GM19035 (cell line): ENCODE measurements around the gene HOXB8.

Source experiments
- ATAC-seq: cut with Tn5 transposase; IDR thresholded peaks from one replicate; pipeline ENCODE4 v1.9.1; 2021; ENCODE audit not compliant: unreplicated experiment

The HOXB8 gene

GRCh38 chr17:48586355-48587258 is 28.5 kb downstream of the HOXB8 start:
- no peak for ATAC-seq

- no peak for ATAC-seq
Measured at GRCh38 chr17:48584223-48584741, 30.8 kb downstream of the HOXB8 start.

DNA sequence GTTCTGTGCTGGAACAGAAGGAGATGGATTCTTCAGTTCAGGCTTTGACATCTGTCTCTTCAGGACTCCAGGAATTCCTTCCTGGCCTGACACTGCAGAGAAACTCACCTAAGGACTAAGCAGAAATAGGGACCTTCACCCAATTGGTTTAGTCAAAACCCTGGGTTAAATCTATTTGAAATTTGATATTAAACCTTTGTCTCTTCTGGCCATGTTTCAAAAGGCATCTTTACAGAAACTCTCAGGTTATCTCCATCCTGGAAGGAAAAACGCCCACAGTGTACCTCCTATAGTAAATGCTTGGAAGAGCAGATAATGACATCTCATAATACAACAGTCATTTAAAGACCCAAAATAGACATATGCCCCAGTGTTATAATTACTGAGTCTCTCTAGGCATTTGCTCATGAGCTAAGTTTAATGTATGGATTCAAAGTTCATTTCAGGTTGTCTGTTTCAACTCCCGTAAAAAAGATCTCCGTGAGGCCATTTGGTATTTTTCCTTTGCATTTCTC is 31.3 kb downstream of the HOXB8 start:
- no peak for ATAC-seq

DNA sequence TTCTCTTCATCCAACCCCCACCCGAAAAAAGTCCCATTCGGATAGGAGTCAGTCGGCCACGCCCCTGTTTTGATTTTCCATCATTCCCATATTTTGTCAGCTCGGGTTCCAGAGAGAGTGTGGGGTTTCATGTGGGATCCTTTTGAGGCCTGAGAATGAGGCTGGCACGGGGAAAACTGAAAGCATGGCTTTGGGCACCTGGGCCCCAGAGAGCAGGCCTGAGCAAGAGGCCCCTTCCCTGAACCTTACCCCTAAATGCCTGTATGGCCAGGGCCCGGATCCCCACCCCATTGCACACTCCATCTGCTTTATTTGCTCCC is 32.4 kb downstream of the HOXB8 start:
- ATAC-seq, result no peak

GRCh38 chr17:48579760-48580554 is 35.1 kb downstream of the HOXB8 start:
- no peak for ATAC-seq

DNA sequence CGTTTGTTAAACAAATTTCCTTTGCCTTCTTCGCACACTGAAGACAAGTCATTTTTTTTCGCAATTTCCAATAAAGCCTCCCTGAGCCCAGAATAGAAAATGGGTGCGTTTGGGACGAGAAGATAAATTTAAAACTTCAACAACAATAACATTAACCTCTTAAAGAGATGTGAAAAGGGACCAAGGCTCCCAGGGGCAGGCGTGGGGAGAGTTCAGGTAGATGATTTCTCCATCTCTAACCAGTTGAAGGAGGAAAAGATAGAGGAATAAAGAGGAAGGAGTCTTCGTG is 35.7 kb downstream of the HOXB8 start:
- no peak for ATAC-seq

DNA sequence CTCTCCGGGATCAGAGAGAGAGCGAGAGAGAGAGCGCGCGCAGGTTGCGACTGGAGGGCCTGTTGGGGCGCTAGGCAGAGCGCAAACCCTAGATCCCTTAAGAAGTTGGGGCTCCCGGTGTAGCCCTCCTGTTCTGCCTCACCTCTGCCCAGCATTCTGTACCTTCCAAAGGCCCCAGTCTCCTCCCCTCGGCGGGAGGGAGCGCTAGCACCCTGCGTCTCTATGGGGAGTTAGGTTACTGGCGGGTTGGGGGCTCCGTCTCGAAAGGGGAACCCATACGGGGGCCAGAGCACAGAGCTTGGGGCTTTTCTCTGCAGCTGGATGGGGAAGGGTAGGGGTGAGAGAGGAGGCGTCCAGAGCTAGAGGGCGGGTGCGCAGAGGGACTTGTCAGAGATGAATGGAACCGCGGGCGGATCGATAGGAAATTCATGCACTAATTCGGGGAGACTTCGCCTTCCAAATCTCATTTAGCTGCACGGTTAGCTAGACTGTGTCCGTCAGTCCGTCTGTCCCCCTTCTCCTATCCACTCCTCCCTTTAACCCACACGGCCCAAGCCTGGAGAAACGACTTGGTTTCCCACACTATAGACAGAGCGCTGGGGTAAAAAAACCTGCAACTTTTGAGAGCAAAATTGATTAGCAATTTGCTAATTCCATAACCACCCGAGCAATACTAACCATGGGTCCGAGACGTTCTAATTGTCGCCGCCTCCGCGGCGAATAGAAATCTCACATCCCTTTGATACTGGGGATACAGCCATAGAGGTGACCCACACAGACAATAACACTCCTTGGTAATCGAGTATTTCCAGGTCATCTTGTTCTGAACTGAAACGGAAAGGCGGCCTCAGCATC is 36.2 kb downstream of the HOXB8 start:
- peak; percentile 34 for ATAC-seq

- ATAC-seq, result peak; percentile 70
Measured at GRCh38 chr17:48577946-48578615, 37.0 kb downstream of the HOXB8 start, which contains the start of gene HOXB4. Gene HOXB4 (minus strand): TSS chr17:48578350. CDS start chr17:48578319, 31 bp downstream.

DNA sequence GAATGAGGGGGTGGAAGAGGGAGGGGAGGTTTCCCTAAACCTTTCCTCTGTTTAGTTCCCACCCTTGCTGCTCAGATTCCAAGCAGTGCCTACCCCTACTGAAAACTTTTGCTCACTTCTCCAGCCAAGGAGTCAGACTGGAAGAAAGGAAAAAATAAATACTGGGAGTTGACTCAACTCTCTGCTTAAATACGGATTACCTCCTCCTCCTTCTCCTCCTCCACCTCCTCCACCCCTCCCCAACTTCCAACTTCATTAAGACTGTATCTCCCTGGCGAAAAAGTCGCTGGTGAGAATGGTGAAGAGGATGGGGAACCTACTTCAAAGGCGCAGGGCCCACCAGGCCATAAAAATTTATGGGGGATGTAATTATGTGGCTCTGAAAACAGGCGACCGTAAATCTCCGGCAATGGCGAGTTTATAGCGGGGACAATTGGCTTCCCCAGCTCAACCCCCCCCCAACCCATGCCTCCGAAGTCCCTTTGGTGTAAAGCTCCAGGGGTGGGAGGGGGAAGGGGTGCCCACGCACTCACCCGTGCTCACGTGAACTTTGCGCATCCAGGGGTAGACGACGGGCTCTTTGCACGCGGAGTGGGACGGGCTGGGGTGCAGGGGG is 37.7 kb downstream of the HOXB8 start:
- no peak for ATAC-seq

GRCh38 chr17:48576479-48577309 is 38.4 kb downstream of the HOXB8 start:
- no peak for ATAC-seq

GRCh38 chr17:48575673-48576478 is 39.2 kb downstream of the HOXB8 start:
- ATAC-seq, result no peak

DNA sequence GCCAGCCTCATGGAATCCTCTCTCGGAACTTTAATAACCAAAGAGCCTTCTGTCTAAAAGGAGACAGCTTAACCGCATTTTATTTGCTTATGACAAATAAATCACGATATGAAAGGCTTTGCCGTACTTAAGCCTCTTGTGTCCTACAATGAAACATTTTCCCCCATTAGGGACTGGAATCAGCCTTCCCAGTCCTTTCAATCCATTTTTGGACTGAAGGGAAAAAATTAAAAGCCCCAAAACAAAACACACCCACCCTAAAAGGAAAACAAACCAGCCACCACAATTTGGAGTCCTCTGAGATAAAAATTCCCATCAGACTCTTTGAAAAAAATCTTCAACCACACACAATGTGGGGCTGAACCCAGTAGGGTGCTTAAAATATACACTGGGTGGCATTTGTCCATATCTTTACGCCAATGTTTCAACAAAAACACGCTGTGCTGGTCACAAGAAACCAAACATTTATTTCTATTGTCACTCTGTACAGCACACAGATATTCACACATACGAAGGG is 40.0 kb downstream of the HOXB8 start:
- no peak for ATAC-seq

GRCh38 chr17:48574505-48575065 is 40.5 kb downstream of the HOXB8 start:
- no peak for ATAC-seq

GRCh38 chr17:48571826-48572417 is 43.2 kb downstream of the HOXB8 start:
- no peak for ATAC-seq

DNA sequence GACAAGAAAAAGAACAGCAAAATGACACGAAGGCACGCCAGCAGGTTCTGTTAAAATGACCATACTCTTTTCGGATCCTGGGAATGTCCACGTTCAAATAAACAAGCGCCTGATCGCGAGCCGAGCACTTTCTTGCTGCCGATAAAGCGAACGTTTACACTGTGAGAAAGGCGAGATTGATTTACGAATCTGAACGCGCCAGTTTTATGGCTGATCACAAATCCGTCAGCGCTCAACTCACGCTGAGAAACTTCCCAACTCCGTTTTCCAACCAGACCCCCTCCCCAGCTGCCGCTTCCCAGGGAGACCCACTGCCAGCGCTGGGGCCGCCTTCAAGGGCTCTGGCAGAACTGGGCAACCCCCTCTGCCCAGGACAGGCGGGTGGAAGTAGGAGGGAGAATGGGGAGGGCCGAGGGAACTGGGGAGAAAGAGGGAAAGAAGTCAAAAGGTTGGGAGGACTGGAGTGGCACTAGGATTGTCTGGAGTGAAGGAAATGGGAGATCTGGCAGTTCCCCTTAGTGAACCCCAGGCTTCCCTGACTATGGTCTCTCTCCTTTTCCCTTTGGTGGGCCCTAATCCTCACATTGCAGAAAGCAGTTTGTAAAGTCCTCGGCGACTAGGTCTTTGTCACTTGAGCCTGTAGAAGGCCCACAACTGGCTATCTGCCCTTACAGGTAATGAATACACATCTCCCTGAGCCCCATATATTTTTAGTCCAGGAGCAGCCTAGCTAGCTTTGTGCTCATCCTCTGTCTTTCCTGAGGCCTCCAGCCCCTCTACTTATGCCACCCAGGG is 43.9 kb downstream of the HOXB8 start:
- ATAC-seq, result no peak

GRCh38 chr17:48570325-48571023 is 44.6 kb downstream of the HOXB8 start:
- no peak for ATAC-seq
